Right ventricle myocardium superior (tissue), 1 donor: Measurements from ENCODE around the gene ZNF362. TPM values are rescaled to one million over a fixed set of nuclear protein-coding genes. Genes with fewer than 3 reads are reported as not detected.
"Not testable (repeated sequence)": the region's sequence is repeated elsewhere in the genome, so short reads cannot be mapped to it uniquely, and the experiment has no call there.

Experiments used
- ATAC-seq: fragments of 200-7000 bp; cut with Tn5 transposase; one replicate; pipeline ENCODE4 v1.9.1; 2020; ENCODE audit warnings: mild to moderate bottlenecking; ENCODE audit not compliant: poor library complexity
- DNase-seq: peaks from one replicate; pipeline ENCODE4 v3.0.0-alpha.2; 2020
- intact Hi-C: fragments of 100-400 bp; cut with DNase I; formaldehyde crosslinking; loops from one replicate; pipeline ENCODE4 v1.11.2; 2022
- total RNA-seq: library from RNA; stranded (reverse); fragmentation: NEBNext Ultra II Directional; extraction: Animal tissue kit (Norgen Biotek cat#: 25700); gene quantifications from one replicate; pipeline ENCODE4 v1.2.1, GENCODE V29; 2021
- donor health status: DM: no; HTN: yes; CAD: no; lungs with severe emphysema.

The ZNF362 gene
- total RNA-seq, 1 donor from 2014 or later = 30.1 TPM

DNA sequence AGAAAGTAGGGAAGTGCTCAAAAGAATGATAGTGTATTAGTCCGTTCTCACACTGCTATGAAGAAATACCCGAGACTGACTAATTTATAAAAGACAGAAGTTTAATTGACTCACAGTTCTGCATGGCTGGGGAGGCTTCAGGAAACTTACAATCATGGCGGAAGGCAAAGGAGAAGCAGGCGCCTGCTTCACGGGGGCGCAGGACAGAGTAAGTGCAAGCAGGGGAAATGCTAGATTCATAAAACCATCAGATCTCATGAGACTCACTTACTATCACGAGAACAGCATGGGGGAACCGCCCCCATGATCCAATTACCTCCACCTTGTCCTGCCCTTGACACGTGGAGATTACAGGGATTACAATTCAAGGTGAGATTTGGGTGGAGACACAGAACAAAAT, 16.9 kb upstream of the ZNF362 start:
- intact Hi-C loops, DNase-seq, ATAC-seq: not testable (repeated sequence)

DNA sequence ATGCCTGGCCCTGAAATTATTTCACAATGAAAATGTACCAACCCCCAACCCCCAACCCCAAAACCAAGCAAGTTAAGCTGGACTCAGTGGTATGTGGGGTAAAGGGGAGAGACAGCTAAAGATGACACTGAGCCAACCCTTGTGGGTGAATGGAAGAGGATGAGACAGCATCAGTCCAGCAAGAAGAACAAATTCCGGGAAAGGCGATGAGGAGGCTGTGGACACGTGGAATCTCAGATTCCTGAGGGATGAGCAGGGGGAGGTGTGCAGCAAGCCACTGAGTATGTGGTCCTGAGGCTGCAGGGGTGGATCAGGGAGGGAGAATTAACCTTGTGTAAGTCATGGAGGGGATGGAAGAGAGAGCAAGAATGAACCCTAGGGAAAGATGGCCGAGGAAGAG, 14.4 kb upstream of the ZNF362 start:
- ATAC-seq = no peak
- DNase-seq = no peak
- intact Hi-C loops = no loop called here

DNA sequence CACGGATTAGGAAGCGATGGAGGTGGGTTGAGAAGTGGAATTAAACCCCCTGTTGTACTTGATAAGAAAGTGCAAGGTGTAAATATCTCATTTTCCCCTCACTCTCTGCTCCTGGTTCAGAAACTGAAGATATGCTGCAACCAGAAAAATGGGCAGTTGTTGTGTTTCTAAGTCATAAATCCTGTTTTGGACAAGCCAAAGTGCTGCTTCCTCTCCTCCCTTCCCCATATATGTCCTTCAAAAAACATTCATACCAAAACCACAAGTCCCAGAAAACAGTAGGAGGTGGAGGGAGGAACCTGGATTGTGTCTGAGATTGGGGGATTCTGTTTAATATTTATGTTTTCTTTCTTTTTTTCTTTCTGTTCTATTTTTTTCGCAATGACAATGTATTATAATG, 13.6 kb upstream of the ZNF362 start:
- no peak for ATAC-seq
- no peak for DNase-seq
- intact Hi-C loops = no loop called here

DNA sequence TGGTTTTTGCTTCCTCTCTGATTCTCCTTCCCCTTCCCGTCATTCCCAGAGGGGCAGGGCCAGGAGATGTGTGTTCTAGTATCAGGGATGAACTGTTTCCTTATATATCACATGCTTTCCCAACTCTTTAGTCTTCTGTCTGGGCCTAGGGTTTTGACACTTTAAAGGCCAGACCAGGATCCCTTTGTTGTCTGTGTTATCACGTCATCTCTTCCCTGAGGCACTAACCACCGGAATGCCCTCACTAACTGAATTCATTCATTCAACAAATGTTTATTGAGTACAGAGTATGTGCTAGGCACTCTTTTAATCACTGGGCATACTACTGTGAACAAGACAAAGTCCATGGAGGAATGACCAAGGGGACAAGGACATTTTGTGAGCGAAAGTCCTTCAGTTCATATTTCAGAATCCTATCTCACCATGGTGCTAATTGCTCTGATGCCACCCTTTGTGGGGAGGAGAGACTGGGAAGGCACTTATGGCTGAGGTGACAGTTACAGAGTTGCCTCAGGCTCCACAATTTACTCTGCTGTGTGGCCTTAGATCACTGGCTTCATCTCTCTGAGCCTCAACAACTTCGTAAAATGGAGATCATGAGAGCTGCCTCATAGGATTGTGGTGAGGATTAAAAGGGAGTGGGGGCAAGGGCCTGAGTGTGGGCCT, 12.0 kb upstream of the ZNF362 start:
- DNase-seq (no peak), ATAC-seq (no peak)
- intact Hi-C loops = no loop called here

DNA sequence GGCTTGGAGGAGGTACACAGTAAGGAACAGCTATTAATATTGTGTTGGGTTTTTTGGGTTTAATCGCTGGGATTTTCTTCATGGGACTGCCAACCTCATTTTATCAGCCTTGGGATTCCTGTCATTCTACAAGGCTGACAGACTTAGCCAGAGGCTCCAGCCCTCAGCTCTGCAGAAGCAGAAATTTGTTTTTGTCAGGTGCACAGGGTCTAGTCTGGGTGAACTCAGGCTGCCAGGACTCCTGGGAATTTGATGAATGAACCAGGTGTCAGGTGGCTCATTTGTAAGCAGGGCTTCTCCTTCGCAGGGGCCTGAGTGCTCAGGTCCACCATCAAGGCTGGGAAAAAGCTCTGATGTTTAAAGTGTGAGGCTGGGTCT, 11.5 kb upstream of the ZNF362 start:
- DNase-seq (no peak), ATAC-seq (no peak)
- intact Hi-C loops = no loop called here

DNA sequence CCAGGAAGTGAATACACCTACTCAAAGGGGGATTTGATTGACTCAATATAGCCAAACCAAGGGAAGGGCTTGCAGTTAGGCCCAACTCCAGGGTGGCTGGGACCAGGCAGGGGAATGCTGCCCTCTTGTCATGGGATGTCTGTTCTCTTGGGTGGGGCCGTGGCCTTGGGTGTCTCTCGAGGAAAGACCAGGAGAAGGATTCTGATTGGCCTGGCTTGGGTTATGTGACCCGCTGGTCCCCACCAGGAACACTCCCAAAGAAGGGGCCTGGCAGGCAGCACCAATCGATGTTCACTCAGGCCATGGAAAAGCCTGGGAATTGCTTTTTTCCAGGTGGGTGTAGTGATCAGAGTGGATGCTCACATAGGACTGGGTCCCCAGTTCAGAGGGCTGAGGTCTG, 10.1 kb upstream of the ZNF362 start:
- no peak for ATAC-seq
- no peak for DNase-seq
- intact Hi-C loops = no loop called here

DNA sequence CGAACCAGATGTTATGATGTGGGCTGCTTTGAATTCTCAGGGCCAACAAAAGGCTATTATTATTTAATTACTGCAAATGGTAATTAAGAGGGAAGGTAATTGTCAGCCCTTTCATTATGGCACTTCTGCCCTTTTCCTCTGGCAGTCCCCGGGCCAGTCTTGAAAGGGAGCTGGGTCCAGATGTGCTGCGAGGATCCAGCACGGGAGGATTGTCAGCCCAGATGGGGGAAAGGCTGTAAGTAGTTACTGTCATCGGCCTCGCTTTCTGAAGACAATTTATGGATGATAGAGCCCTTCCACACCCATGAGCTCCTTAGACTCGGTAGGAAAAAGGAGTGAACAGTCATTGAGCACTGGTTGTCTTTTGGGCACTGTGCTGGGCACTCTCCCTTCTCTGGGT, 8.7 kb upstream of the ZNF362 start:
- ATAC-seq (no peak), DNase-seq (no peak)
- intact Hi-C loops = no loop called here

DNA sequence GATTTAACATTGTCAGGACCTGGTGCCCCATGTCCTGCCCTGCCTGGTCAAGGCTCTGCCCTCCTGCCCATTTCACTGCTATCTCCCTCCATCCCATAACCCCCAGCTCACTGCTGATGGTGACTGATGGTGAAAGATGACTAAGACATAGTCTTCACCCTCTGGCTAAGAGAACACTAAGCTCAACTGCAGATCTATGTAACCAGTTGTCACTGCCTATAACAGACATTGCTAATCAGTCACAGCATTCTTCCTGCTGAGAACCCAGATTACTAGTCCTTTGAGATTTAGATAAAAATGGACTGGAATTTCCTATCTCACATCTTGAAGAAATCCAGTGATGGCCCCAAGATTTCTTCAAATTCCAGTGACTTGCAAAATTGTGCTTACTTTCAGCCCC, 8.0 kb upstream of the ZNF362 start:
- intact Hi-C loops = no loop called here
- no peak for ATAC-seq

DNA sequence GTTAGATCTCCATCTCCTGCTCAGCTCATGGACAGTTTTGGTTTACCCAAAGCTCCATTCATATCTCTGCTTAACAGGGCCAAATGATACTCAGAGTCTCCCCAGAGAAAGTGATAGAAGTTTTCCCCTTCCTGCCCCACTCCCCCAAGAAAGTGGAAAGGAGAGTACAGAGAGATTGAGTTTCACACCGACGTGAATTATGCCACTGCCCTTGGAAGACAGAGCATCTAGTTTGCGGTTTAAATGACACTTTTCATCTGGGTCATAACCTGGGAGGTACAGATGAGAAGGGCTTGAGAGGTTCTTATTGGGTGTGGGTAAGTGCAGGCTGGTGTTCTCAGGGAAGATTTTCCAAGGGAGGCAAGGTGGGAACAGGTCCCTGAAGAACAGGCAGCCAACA, 6.9 kb upstream of the ZNF362 start:
- intact Hi-C loops = no loop called here
- DNase-seq (no peak), ATAC-seq (no peak)

More for the DNA sequence above, 8.0 kb upstream of the ZNF362 start:
- DNase-seq = no peak

DNA sequence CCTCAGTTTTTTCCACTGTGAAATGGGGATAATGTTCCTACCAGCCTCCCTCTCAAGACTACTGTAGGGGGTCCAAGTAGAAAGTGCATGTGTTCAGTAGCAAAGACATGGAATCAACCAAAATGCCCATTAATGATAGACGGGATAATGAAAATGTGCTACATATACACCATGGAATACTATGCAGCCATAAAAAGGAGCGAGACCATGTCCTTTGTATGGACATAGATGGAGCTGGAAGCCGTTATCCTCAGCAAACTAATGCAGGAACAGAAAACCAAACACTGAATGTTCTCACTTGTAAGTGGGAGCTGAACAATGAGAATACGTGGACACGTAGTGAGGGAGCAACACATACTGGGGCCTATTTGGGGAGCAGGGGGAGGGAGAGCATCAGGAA, 6.1 kb upstream of the ZNF362 start:
- ATAC-seq (no peak), DNase-seq (no peak)
- intact Hi-C loops = no loop called here

DNA sequence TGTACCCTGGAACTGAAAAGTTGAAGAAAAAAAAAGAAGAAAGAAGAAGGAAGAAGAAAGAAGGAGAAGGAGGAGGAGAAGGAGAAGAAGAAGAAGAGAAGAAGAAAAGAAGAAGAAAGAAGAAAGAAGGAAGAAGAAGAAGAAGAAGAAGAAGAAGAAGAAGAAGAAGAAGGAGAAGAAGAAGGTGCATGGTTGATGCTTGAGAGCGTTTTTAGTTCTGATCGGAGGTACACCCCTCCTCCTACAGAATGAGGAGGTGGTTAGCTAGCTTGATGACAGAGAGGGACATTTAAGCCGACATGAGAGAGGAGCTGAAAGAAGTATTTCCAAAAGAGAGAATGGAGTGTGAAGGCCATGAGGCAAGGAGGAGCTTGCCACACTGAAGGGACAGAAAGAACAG, 5.6 kb upstream of the ZNF362 start:
- ATAC-seq (no peak), DNase-seq (no peak)
- intact Hi-C loops = no loop called here

DNA sequence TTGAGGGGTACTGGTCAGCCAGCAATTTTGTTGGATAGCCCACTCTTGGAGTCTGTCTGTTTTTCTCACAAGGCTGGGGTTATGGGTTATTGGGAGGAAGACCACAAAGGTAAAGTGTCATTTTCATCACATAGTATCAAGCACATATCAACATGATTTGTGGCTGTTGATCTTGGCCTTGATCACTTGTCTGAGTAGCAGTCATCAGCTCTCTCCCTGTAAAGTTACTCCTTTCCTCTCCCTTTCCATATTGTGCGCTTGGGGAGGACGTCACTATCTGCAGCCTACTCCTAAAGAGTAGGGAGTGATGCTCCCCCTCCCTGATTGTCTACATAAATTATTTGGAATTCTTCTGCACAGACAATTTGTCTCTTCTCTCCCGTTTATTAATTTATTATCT, 1.8 kb upstream of the ZNF362 start:
- ATAC-seq = no peak
- intact Hi-C loops = no loop called here
- no peak for DNase-seq

DNA sequence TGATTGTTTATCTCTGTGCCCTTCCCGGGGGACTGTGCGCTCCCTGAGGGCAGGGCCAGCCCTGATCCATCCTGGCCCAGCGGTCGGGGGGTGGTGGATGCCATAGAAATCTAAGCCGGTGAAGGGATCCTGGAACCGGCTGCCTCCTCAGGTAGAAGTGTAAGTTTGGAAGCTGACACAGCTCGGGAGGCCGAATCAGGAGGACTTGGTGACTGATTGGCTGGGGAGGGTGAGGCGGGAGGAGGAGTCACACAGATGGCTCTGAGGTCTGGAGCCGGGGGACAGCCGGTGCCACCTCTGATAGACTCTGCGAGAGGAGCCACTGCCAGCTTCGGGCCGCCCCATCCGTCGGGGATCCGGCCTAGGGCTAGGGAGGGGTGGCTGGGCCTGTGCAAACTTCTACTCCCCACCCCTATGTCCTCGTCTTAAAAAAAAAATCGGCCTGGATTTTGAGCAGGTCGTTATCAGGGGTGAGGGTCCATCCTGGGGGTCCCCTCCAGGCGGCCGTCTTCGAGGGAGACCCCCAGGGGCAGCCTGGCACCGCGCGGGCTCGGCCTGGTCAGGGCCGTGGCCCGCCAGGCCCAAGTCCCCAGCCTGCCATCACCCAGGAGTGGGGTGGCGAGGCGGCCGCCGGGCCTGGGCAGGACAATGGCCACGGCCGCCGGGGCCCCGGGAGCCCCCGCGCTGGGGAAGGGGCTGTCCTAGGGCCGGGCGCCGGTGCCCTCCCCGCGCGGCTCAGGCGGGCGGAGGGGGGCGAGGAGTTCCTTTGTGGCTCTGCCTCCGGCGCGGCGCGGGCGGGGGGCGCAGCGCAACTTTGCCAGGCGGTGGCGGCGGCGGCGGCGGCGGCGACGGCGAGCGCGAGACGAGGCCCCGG, 708 bp upstream of the ZNF362 start:
- intact Hi-C loops = loop anchor here (5.0 kb wide), 1 partner anchor 128 kb away; no protein-coding TSS in a partner anchor
- ATAC-seq (peak; percentile 85), DNase-seq (peak; percentile 84)

DNA sequence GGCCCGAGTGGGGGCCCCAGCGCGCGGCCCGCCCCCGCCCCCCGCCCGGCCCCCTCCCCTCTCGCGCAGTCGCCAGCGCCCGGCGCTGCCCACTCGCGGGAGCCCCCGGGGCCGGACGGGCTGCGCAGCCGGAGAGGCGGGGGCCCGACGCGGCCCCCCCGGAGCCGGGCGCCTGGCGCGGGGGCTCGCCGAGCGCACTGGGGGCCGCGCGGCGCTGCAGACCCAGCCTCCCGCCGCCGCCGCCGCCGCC, 146 bp upstream of the ZNF362 start:
- DNase-seq (no peak), ATAC-seq (no peak)
- intact Hi-C loops = loop anchor here (5.0 kb wide), 1 partner anchor 129 kb away; no protein-coding TSS in a partner anchor

DNA sequence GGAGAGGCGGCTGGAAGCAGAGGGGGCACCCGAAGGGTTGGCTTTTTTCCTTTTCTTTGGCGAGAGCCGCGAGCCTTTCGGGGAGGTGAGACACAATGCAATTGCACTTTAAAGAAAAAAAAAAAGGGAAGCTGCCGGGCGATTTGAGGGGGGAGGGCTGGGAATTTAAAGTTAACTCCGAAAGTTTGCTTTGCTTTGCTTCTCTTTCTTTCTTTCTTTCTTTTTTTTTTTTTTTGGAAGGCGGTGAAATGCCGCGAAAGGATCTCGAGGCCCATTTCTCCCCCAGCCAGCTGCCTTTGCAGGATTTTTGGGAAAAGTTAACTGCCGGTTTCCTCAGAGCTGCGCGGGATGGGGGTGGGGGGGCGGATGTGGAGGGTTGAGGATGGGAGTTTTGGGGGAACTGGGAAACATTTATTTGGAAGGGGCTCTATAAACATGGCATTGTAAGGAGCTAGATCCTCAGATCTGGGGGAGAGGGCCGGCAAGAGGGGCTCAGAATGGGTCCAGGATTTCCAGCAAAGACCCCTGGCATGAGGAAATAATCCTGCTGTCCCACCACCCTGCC, 997 bp downstream of the ZNF362 start:
- intact Hi-C loops = loop anchor here (5.0 kb wide), 1 partner anchor 130 kb away; no protein-coding TSS in a partner anchor
- no peak for ATAC-seq
- DNase-seq = no peak

DNA sequence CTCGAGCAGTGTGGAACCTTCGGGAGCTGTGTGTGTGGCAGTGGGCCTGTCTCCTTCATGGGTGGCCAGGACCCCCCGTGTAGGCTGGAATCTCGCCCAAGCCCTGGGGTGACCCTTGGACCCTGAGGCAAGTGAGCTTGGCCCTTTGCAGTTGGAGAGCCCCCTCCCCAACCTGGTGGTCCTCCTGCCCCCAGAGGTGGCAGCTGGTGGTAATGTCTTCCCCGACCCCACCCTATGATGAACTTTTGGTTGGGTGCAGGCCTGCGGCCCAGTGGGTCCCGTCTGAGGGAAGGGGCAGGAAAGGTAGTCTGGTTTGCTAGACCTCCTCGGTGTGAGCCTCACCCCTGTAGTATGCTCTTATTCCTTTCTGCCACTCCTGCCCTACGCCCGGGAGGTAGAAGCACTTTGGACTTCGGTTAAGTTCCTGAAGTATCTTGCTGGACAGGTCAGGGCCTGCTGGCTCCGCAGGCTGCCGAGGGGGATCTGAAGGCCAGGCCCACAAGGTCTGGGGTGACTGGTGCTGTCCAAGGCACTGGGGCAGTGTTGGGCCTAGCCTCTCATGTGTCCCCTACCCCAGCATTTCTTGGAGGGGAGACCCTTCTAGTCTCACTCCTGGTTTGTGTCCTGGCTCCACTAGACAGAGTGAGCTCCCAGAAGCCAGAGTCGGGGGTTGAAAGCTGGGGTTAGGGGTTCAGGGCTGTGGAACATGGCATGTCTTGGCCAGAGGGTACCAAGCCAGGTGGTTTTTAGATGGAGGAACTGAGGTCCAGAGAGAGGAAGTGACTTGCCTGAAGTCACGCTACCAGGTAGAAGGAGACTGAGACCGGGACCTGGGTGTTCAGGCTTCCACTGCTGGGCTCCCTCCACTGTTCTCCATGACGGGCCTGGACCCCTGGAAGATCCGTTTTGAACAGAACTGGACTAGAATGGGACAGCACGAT, 1.8 kb downstream of the ZNF362 start:
- intact Hi-C loops = loop anchor here (5.0 kb wide), 1 partner anchor 131 kb away; no protein-coding TSS in a partner anchor
- ATAC-seq (no peak), DNase-seq (no peak)

DNA sequence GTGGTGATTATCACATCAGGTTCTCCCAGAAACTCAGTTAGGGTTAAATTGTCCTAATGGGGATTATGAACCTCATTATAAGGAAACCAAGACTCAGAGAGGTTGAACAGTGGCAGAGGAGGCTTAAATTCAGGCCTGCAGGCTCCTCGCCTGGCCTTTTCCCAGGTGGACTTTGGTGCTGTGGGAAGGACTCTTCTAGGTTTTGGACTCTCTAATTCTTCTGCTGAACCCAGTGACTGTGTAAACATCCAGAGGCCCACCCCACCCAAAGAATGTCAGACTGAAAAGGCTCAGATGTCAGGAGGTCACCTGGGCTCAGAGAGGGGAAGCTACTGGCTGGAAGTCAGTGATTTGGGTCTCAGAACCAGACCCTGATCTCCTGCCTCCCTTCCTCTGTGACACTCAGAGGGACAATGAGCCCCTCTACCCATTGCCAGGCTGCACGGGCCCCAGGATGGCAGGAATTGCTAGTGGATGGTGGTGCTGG, 2.5 kb downstream of the ZNF362 start:
- no peak for ATAC-seq
- intact Hi-C loops = loop anchor here (5.0 kb wide), 1 partner anchor 132 kb away; no protein-coding TSS in a partner anchor

DNA sequence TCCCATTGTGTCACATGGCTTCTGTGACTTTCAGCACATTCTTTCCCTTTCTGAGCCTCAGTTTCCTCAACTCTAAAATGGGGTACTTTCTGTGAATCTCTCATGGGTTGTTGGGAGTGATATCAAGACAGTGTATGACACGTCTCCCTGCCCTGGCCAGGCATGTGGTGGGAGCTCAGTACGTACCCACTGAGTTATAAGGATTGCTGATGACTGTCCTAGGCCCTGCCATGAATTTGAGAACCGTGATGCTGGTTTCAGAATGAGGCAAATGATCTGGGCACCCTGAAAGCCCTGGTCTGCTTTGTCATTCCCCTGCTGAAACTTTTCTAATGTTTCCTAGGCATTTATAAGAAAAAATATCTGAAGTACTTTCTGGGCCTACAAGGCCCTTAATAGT, 3.6 kb downstream of the ZNF362 start:
- intact Hi-C loops = loop anchor here (5.0 kb wide), 1 partner anchor 133 kb away; no protein-coding TSS in a partner anchor
- ATAC-seq = no peak
- no peak for DNase-seq

More for the DNA sequence above, 2.5 kb downstream of the ZNF362 start:
- DNase-seq = no peak

DNA sequence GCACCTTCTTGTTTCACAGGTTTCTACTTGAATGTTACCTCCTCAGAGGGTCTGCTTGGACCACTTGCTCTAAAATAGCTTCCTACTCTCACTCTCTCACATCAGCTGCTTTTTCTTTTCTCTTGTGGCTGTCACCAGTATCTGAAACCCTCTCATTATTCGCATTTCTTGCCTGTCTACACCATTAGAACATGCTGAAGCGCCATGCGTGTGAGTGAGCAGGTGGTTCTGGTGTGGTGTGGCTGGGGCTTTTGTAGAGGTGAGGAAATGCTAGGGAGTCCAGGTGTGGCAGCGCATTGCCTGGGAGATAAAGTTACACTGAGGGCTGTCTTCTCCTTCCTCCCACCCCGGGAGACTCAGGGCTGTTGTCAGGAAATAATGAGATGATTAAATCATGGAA, 4.1 kb downstream of the ZNF362 start:
- intact Hi-C loops = no loop called here
- no peak for DNase-seq

More for the DNA sequence above, 4.1 kb downstream of the ZNF362 start:
- no peak for ATAC-seq
